Coronary artery (tissue), 2 donors: ENCODE measurements around the gene KBTBD13.
"Not testable (repeated sequence)": the region's sequence is repeated elsewhere in the genome, so short reads cannot be mapped to it uniquely, and the experiment has no call there.

Experiments
- DNase-seq: peaks from one replicate; pipeline ENCODE4 v3.0.0-alpha.2; 2017; ENCODE audit warnings: low spot score
- H3K27ac ChIP-seq, 2 donors: fragments of 200-600 bp; sonication (generic); one replicate each; pipeline ENCODE4 v1.5.1; 2016 to 2019
- H3K4me3 ChIP-seq: fragments of 200-600 bp; sonication (generic); 2 replicates; pipeline ENCODE4 v1.5.1; 2016; ENCODE audit warnings: mild to moderate bottlenecking, moderate library complexity
- CTCF ChIP-seq: fragments of 200-600 bp; sonication (generic); IDR thresholded peaks from one replicate; pipeline ENCODE4 v1.5.1; 2019; ENCODE audit warnings: antibody characterized with exemption

KBTBD13 gene

GRCh38 chr15:65095011-65095746 lies 18.6 kb downstream of the KBTBD13 start:
- peak; percentile 45 for DNase-seq
- H3K27ac ChIP-seq: peak overlapping the region in 1 of 2 donors; percentile 16
- H3K4me3 ChIP-seq: no peak overlapping the region
- TF ChIP-seq CTCF: no peak

GRCh38 chr15:65095747-65096104 lies 19.2 kb downstream of the KBTBD13 start:
- Histone ChIP-seq H3K4me3 (no peak overlapping the region), H3K27ac (peak overlapping the region in 1 of 2 donors; percentile 16)
- TF ChIP-seq CTCF: no peak
- DNase-seq: peak; percentile 38

- no peak for TF ChIP-seq CTCF
- H3K27ac ChIP-seq: no peak overlapping the region
- no peak overlapping the region for H3K4me3 ChIP-seq
- no peak for DNase-seq
Observed at GRCh38 chr15:65096481-65097385, 20.2 kb downstream of the KBTBD13 start.

GRCh38 chr15:65097651-65098263 lies 21.2 kb downstream of the KBTBD13 start:
- H3K27ac ChIP-seq: no peak overlapping the region
- no peak for DNase-seq
- TF ChIP-seq CTCF: no peak
- H3K4me3 ChIP-seq: no peak overlapping the region

- no peak for DNase-seq
- no peak overlapping the region for H3K27ac ChIP-seq
- TF ChIP-seq CTCF: no peak
- no peak overlapping the region for H3K4me3 ChIP-seq
Observed at GRCh38 chr15:65099336-65099735, 22.8 kb downstream of the KBTBD13 start.

GRCh38 chr15:65099801-65100200 lies 23.3 kb downstream of the KBTBD13 start:
- H3K4me3 ChIP-seq, DNase-seq, H3K27ac ChIP-seq: not testable (repeated sequence)

GRCh38 chr15:65100442-65100841 lies 23.9 kb downstream of the KBTBD13 start:
- no peak for DNase-seq
- Histone ChIP-seq H3K4me3 (no peak overlapping the region), H3K27ac (no peak overlapping the region)
- no peak for TF ChIP-seq CTCF
